Measurements from ENCODE around the gene HSBP1L1. TPM values are rescaled to one million over a fixed set of nuclear protein-coding genes. Genes with fewer than 3 reads are reported as not detected.

Gene HSBP1L1
- total and polyA plus RNA-seq, 8 donors: 4.1 to 62.3 (median 34.0) TPM

Other genes starting within 250 kb of the HSBP1L1 start
- 1 to 10 TPM in 1 of 5 donors, under 1 TPM in 1, not detected in 3; 0.92 to 2.3 TPM for gene KCNG2, start 166.7 kb upstream of the HSBP1L1 start, total RNA-seq
- gene KCNG2, start 166.7 kb upstream of the HSBP1L1 start, polyA plus RNA-seq: under 1 TPM in 1 of 3 donors, not detected in 2; 0.08 TPM
- 100 to 1,000 TPM in 1 of 5 donors, 10 to 100 TPM in 4; 18.1 to 148 (median 25.5) TPM for gene SLC66A2, start 13.0 kb upstream of the HSBP1L1 start, total RNA-seq
- gene SLC66A2, start 13.0 kb upstream of the HSBP1L1 start, polyA plus RNA-seq: 10 to 100 TPM; 19.1 to 31.1 (median 20.0) TPM
- gene TXNL4A, start 23.9 kb downstream of the HSBP1L1 start, total RNA-seq: 100 to 1,000 TPM in 1 of 5 donors, 10 to 100 TPM in 4; 12.9 to 146 (median 16.8) TPM
- gene TXNL4A, start 23.9 kb downstream of the HSBP1L1 start, polyA plus RNA-seq: 100 to 1,000 TPM in 1 of 3 donors, 10 to 100 TPM in 2; 81.7 to 110 (median 97.0) TPM
- 10 to 100 TPM; 12.8 to 58.8 (median 31.8) TPM for gene RBFA, start 69.8 kb downstream of the HSBP1L1 start, total RNA-seq
- gene RBFA, start 69.8 kb downstream of the HSBP1L1 start, polyA plus RNA-seq: 10 to 100 TPM; 15.3 to 18.9 (median 16.6) TPM
- gene ADNP2, start 144.6 kb downstream of the HSBP1L1 start, total RNA-seq: 10 to 100 TPM in 4 of 5 donors, 1 to 10 TPM in 1; 8.1 to 24.6 (median 14.3) TPM
- 1 to 10 TPM; 4.2 to 6.0 (median 5.0) TPM for gene ADNP2, start 144.6 kb downstream of the HSBP1L1 start, polyA plus RNA-seq

All from stomach (tissue), 8 donors.